Measurements from ENCODE around the gene SOST. TPM values are rescaled to one million over a fixed set of nuclear protein-coding genes. Genes with fewer than 3 reads are reported as not detected.

Gene SOST
- total RNA-seq, 2 donors from 2014 or later: 45.2 to 55.4 TPM

DNA sequence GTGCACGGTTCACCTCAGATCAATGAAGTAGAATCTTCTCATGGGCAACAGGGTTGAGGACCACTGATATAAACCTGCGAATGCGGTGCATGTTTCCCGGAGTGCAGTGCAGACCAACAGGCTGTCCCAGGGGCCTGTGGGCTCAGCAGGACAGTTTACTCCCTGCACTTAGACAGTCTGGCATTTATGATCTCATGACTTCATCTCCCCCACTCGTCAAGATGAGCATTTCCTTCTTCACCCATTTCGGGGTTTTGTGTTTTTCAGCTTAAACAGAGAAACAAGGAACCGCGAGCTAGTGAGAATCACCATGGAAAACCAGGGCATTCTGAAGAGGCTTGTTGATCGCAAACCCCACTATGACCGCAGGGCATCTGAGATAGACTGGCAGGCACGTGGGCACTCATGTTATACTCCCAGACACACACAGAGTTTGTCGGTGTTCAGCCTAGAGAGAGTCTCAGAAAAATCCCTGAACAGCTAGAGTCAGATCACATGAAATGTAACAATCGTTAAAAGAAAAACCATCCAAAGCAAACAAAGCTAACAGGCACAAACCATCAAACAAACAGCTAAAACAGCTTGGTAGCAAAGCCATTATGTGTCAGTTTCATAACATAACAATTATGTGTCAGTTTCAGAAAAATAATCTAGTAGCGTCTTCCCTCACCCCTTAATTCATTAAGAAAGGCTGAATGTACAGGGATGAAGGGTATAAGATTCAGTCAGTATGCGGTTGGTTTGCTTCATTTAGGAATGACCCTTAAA is 24.5 kb upstream of the SOST start:
- no peaks in the 10 kb centered on the region for H3K27me3 ChIP-seq (replicated peaks; ENCODE audit: insufficient read depth)
- TF ChIP-seq CTCF (IDR thresholded peaks at IDR 0.05): no peak

GRCh38 chr17:43780135-43780534 is 21.5 kb upstream of the SOST start, which contains the start of gene CFAP97D1:
CFAP97D1 (plus strand) TSS chr17:43780435; CDS start chr17:43780463, 28 bp downstream.
- ATAC-seq (ENCODE audit: insufficient number of reproducible peaks, low FRiP score, low read depth) (no peak), DNase-seq (ENCODE audit: low spot score) (no peak)
- no peak for TF ChIP-seq CTCF (IDR thresholded peaks at IDR 0.05)
- H3K4me3 ChIP-seq: peak within 1 kb of the TSS; percentile 81
- no peaks in the 10 kb centered on the region for H3K9me3 ChIP-seq
- no peaks in the 10 kb centered on the region for H3K27me3 ChIP-seq (replicated peaks; ENCODE audit: insufficient read depth)
- H3K27ac ChIP-seq: peak within 1 kb of the TSS; percentile 98 to 100
- H3K36me3 ChIP-seq: no peaks in the 10 kb centered on the region
- H3K4me1 ChIP-seq (ENCODE audit: control insufficient read depth in 1 of 2, low read depth in 2 of 2): peaks cover 21 to 34% of the 10 kb centered on the region in 2 donors

More for the DNA sequence above, 24.5 kb upstream of the SOST start:
- no peak for ATAC-seq (ENCODE audit: insufficient number of reproducible peaks, low FRiP score, low read depth)
- no peak for DNase-seq (ENCODE audit: low spot score)
- Histone ChIP-seq H3K36me3 (no peaks in the 10 kb centered on the region), H3K4me1 (ENCODE audit: control insufficient read depth in 1 of 2, low read depth in 2 of 2) (peaks cover 4 to 6% of the 10 kb centered on the region in 2 donors), H3K4me3 (no peak overlapping the region), H3K9me3 (no peaks in the 10 kb centered on the region), H3K27ac (no peak overlapping the region)

DNA sequence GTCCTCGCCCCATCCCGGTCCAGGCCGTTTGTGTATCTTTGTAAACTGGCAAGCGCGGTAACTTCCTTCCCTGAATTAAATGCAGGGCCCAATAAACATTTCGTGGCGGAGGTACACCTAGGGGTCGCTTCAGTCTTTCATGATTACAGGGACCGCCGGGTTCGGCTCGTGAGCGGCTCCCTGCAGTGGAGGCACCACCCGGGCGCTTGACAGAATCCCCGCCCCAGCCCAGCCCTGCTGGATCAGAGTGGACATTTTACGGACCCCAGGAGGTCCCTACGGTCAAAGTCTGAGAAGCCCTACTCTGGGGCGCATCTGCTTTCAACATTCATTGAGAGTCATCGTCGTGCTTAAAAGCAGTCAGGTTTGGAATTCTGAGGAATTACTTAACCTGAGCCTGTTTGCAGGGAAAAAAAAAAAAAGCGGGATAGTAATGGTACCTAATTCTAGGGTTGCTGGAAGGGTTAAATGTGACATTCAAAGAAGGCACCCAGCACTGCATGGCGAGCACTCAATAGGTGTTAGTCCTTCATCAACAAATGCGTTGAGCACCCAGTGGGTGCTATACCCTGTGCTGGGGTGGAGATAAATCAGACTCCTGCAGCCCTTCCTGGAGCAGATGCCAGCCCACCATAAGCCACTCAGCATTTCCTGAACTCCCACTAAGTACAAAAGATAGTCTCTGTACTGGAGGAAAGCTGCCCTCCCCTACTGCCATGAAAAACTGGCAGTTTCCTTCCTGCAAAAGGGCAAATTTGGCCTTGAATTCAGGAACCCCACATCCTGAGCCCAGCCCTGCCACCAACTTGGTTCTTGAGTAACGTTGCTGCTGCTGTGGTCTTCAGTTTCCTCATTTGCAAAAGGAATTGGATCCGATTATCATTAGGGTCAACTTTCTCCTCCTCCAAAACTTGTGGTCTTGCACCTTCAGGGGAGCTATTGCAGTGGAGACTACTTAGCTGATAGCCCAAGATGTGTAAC is 20.8 kb upstream of the SOST start:
- Histone ChIP-seq H3K36me3 (peaks cover 2% of the 10 kb centered on the region), H3K27me3 (replicated peaks; ENCODE audit: insufficient read depth) (no peaks in the 10 kb centered on the region), H3K4me1 (ENCODE audit: control insufficient read depth in 1 of 2, low read depth in 2 of 2) (peaks cover 21 to 41% of the 10 kb centered on the region in 2 donors), H3K9me3 (no peaks in the 10 kb centered on the region), H3K4me3 (peak overlapping the region; percentile 81), H3K27ac (peak overlapping the region; percentile 98 to 100)
- ATAC-seq (ENCODE audit: insufficient number of reproducible peaks, low FRiP score, low read depth): no peak
- DNase-seq (ENCODE audit: low spot score): no peak
- TF ChIP-seq CTCF (IDR thresholded peaks at IDR 0.05): no peak

GRCh38 chr17:43778337-43779144 is 19.9 kb upstream of the SOST start, which contains the start of gene DUSP3:
DUSP3 (minus strand) TSS chr17:43778977; CDS start chr17:43778924, 53 bp downstream.
- Histone ChIP-seq H3K9me3 (no peaks in the 10 kb centered on the region), H3K4me3 (peak within 1 kb of the TSS; percentile 81), H3K4me1 (ENCODE audit: control insufficient read depth in 1 of 2, low read depth in 2 of 2) (peaks cover 21 to 50% of the 10 kb centered on the region in 2 donors), H3K27ac (peak within 1 kb of the TSS; percentile 98 to 100), H3K27me3 (replicated peaks; ENCODE audit: insufficient read depth) (no peaks in the 10 kb centered on the region), H3K36me3 (peaks cover 6% of the 10 kb centered on the region)
- peak; percentile 7 for TF ChIP-seq CTCF (IDR thresholded peaks at IDR 0.05)
- DNase-seq (ENCODE audit: low spot score) (peak; percentile 96), ATAC-seq (ENCODE audit: insufficient number of reproducible peaks, low FRiP score, low read depth) (peak; percentile 78)

Measured in thoracic aorta (tissue), 2 donors.